HepG2 (cell line): Measurements from ENCODE around the gene COQ8A. TPM values are rescaled to one million over a fixed set of nuclear protein-coding genes. Genes with fewer than 3 reads are reported as not detected.
"Not testable (repeated sequence)": the region's sequence is repeated elsewhere in the genome, so short reads cannot be mapped to it uniquely, and the experiment has no call there.

Experiments used
- ATAC-seq: fragments of 200-7000 bp; cut with Tn5 transposase; 3 replicates; pipeline ENCODE4 v1.9.1; 2020; ENCODE audit warnings: mild to moderate bottlenecking, moderate library complexity
- BruUV-seq: library from RNA; stranded (reverse); fragments of 400-500 nt; replicated peaks from 2 replicates; lab custom pipeline; 2021; lab: Mats Ljungman, UMichigan
- CTCF ChIA-PET: fragments of 300-600 bp; formaldehyde crosslinking; extraction: SDS; loops from one replicate; lab custom pipeline; 2021; ENCODE audit warnings: low total read pairs, inconsistent platforms, low intra/inter-chr PET ratio; lab: Yijun Ruan, JAX
- POLR2A ChIA-PET: fragments of 350-600 bp; sonication (Branson Sonifier 250); formaldehyde crosslinking; loops from one replicate; lab custom pipeline; 2020; ENCODE audit warnings: antibody characterized with exemption, inconsistent platforms; lab: Yijun Ruan, JAX
- DNase-seq: peaks from one replicate; pipeline ENCODE4 v3.0.0-alpha.2; 2015; ENCODE audit warnings: low spot score
- FAIRE-seq: peaks from 3 replicates; lab custom pipeline; 2011; peaks lifted over from hg19 to GRCh38; lab: Jason Lieb, UNC
- H2AFZ ChIP-seq: one replicate; pipeline ENCODE4 v1.6.1; 2011; ENCODE audit warnings: low read length, inconsistent platforms
- H3K27ac ChIP-seq: fragments of 300-600 bp; 3 replicates; pipeline ENCODE4 v1.8.0; 2011; ENCODE audit warnings: mixed run types, mild to moderate bottlenecking, mixed read lengths, low read length, inconsistent platforms; ENCODE audit not compliant: insufficient read depth; ENCODE audit errors: extremely low read length
- H3K27me3 ChIP-seq, 2 experiments: fragments of 200-600 bp in 1 of 2; 2 replicates in 1 of 2; 3 replicates in 1 of 2; pipeline versions ENCODE4 v1.6.0 to v1.8.0; 2011; ENCODE audit warnings: low read length in 2 of 2, mild to moderate bottlenecking in 2 of 2, moderate library complexity in 2 of 2, inconsistent platforms in 1 of 2; ENCODE audit not compliant: insufficient read depth in 2 of 2, control insufficient read depth in 1 of 2
- H3K36me3 ChIP-seq, 2 experiments: fragments of 200-600 bp in 1 of 2; replicated peaks in 1 of 2; 2 replicates in 1 of 2; 3 replicates in 1 of 2; pipeline versions ENCODE4 v1.5.1 to v1.8.0; 2011; ENCODE audit warnings: low read length in 2 of 2, inconsistent platforms in 1 of 2; ENCODE audit not compliant: insufficient read depth in 2 of 2, control insufficient read depth in 1 of 2
- H3K4me1 ChIP-seq: 2 replicates; pipeline ENCODE4 v1.5.1; 2012; ENCODE audit warnings: low read length, inconsistent platforms; ENCODE audit not compliant: insufficient read depth
- H3K4me2 ChIP-seq: 2 replicates; pipeline ENCODE4 v1.6.0; 2011; ENCODE audit warnings: low read depth, low read length, inconsistent platforms
- H3K4me3 ChIP-seq, 3 experiments: fragments of 200-600 bp in 1 of 3; sonication (generic), shearing (Covaris generic) in 1 of 3; replicated peaks in 1 of 3; 2 replicates each; pipeline ENCODE4 v1.5.1; 2011 to 2016; ENCODE audit warnings: low read length in 3 of 3, inconsistent platforms in 2 of 3, low read depth in 2 of 3, mild to moderate bottlenecking in 2 of 3, control low read depth in 1 of 3, mixed read lengths in 1 of 3; ENCODE audit not compliant: insufficient read depth in 1 of 3
- H3K79me2 ChIP-seq: one replicate; pipeline ENCODE4 v1.6.1; 2011; ENCODE audit warnings: low read length, inconsistent platforms; ENCODE audit not compliant: insufficient read depth
- H3K9ac ChIP-seq: 2 replicates; pipeline ENCODE4 v1.6.0; 2011; ENCODE audit warnings: mild to moderate bottlenecking, low read depth, low read length, inconsistent platforms; ENCODE audit not compliant: insufficient read depth
- H3K9me3 ChIP-seq: 2 replicates; pipeline ENCODE4 v1.5.1; 2012; ENCODE audit warnings: mild to moderate bottlenecking, low read length
- H4K20me1 ChIP-seq: 2 replicates; pipeline ENCODE4 v1.6.0; 2011; ENCODE audit warnings: inconsistent platforms, mild to moderate bottlenecking, low read length, moderate library complexity; ENCODE audit not compliant: insufficient read depth
- NR2F6 ChIP-seq, 2 experiments: IDR thresholded peaks; 2 replicates each; pipeline ENCODE4 v1.6.1; 2016; ENCODE audit warnings: antibody characterized with exemption in 1 of 2, mild to moderate bottlenecking in 1 of 2
- ZNF251 ChIP-seq: sonication (generic); formaldehyde crosslinking; IDR thresholded peaks from 2 replicates; pipeline ENCODE4 v1.9.0; 2021; ENCODE audit warnings: mild to moderate bottlenecking, missing genetic modification reagents
- WGBS: methylation state at CpG from one replicate; pipeline ENCODE4 v1.1.6; 2017; ENCODE audit warnings: low lambda C conversion rate; 5-methylcytosine and 5-hydroxymethylcytosine counted together
- in situ Hi-C: cut with HindIII; loops from 2 replicates; pipeline ENCODE4 v1.10.0; 2017; ENCODE audit warnings: low pct_unique_long_range_greater_than_20kb; ENCODE audit not compliant: extremely low pct_ligation_motif_present
- intact Hi-C: fragments of 100-400 bp; cut with micrococcal nuclease; formaldehyde crosslinking; loops from one replicate; pipeline ENCODE4 v1.10.0; 2022; ENCODE audit not compliant: unreplicated experiment
- polyA plus RNA-seq, 8 experiments: library from polyadenylated mRNA; depleted of rRNA in 3 of 8; stranded (reverse) in 7 of 8; unstranded in 1 of 8; fragments of >200 nt; fragmentation: Illumina TruSeq in 4 of 8; extraction: Trizol in 4 of 8; gene quantifications; 2 replicates each; pipeline versions ENCODE4 v1.2.1 to v1.2.3, GENCODE V29; 2011 to 2016; ENCODE audit warnings: low read depth in 4 of 8, missing spikeins in 1 of 8, mixed read lengths in 1 of 8; ENCODE audit not compliant: insufficient read depth in 1 of 8
- total RNA-seq, 5 experiments: library from RNA; depleted of rRNA; stranded (reverse); fragments of >200 nt; fragmentation: Illumina TruSeq; extraction: Trizol; gene quantifications; 2 replicates each; pipeline ENCODE4 v1.2.3, GENCODE V29; 2016; ENCODE audit warnings: low read depth in 1 of 5
- TF ChIP-seq, protein P1 (sequence below): sonication (generic); formaldehyde crosslinking; IDR thresholded peaks from 2 replicates; pipeline ENCODE4 v1.8.0; 2022; ENCODE audit warnings: mild to moderate bottlenecking, missing genetic modification reagents; ENCODE audit not compliant: insufficient replicate concordance

Gene COQ8A
- total and polyA plus RNA-seq, 2 of the 13 experiments (the other 11 are each of a cell fraction or from before 2014, with no cell fraction given): 60.4 to 88.7 TPM

- intact Hi-C loops, FAIRE-seq, H3K27me3 ChIP-seq, H3K27ac ChIP-seq, H3K4me3 ChIP-seq, ATAC-seq, POLR2A ChIA-PET, H2AFZ ChIP-seq, H3K4me2 ChIP-seq, BruUV-seq, in situ Hi-C loops, H3K9me3 ChIP-seq, H3K9ac ChIP-seq, DNase-seq, CTCF ChIA-PET: not testable (repeated sequence)
- TF ChIP-seq, protein P1, sequence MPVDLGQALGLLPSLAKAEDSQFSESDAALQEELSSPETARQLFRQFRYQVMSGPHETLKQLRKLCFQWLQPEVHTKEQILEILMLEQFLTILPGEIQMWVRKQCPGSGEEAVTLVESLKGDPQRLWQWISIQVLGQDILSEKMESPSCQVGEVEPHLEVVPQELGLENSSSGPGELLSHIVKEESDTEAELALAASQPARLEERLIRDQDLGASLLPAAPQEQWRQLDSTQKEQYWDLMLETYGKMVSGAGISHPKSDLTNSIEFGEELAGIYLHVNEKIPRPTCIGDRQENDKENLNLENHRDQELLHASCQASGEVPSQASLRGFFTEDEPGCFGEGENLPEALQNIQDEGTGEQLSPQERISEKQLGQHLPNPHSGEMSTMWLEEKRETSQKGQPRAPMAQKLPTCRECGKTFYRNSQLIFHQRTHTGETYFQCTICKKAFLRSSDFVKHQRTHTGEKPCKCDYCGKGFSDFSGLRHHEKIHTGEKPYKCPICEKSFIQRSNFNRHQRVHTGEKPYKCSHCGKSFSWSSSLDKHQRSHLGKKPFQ (CRISPR knock-in tag): peak; percentile 85
- Histone ChIP-seq H4K20me1 (peaks cover 54% of the 10 kb centered on the region), H3K4me1 (peaks cover 17% of the 10 kb centered on the region), H3K79me2 (peaks cover 87% of the 10 kb centered on the region), H3K36me3 (peaks cover 4 to 24% of the 10 kb centered on the region in 2 experiments; a peak in 4 of 5 replicates)
- 97% methylated on average over 2 of the region's 2 CpGs for WGBS
Observed at GRCh38 chr1:226955857-226956256, 15.8 kb downstream of the COQ8A start.

GRCh38 chr1:226956942-226957713 is 17.0 kb downstream of the COQ8A start:
- TF ChIP-seq NR2F6 (IDR thresholded peaks at IDR 0.05): no peak
- TF ChIP-seq NR2F6 (CRISPR knock-in tag; IDR thresholded peaks at IDR 0.05): no peak
- no peak for TF ChIP-seq ZNF251 (CRISPR knock-in tag)
- TF ChIP-seq, protein P1 (CRISPR knock-in tag): peak; percentile 99
- BruUV-seq: no TSS peak
- Histone ChIP-seq H3K9me3 (no peaks in the 10 kb centered on the region), H3K36me3 (peaks cover 5 to 25% of the 10 kb centered on the region in 2 experiments; a peak in 4 of 5 replicates), H2AFZ (no peak overlapping the region), H3K79me2 (peaks cover 85% of the 10 kb centered on the region), H4K20me1 (peaks cover 62% of the 10 kb centered on the region), H3K27ac (no peak overlapping the region), H3K4me1 (0 out of 2 replicates have a peak, but pooled peaks cover 6% of the 10 kb centered on the region), H3K4me2 (no peak overlapping the region), H3K27me3 (no peaks in the 10 kb centered on the region), H3K9ac (no peak overlapping the region), H3K4me3 (no peak overlapping the region)
- DNase-seq (no peak), ATAC-seq (no peak), FAIRE-seq (no peak)
- ChIA-PET CTCF (no interaction called here), POLR2A (no interaction called here)
- in situ Hi-C loops (no loop called here), intact Hi-C loops (no loop called here)
- 96% methylated on average over 6 of the region's 6 CpGs for WGBS
